Tongue (tissue), 2 donors: ENCODE data around the gene SAMD4B. TPM values are rescaled to one million over a fixed set of nuclear protein-coding genes. Genes with fewer than 3 reads are reported as not detected.
"Not testable (repeated sequence)": the region's sequence is repeated elsewhere in the genome, so short reads cannot be mapped to it uniquely, and the experiment has no call there.

ENCODE experiments used
- DNase-seq: peaks from one replicate; pipeline ENCODE4 v3.0.0-alpha.2; 2015
- total RNA-seq: library from RNA; depleted of rRNA; stranded (reverse); fragments of >200 nt; gene quantifications from one replicate; pipeline ENCODE4 v1.2.3, GENCODE V29; 2014

Gene SAMD4B, protein sequence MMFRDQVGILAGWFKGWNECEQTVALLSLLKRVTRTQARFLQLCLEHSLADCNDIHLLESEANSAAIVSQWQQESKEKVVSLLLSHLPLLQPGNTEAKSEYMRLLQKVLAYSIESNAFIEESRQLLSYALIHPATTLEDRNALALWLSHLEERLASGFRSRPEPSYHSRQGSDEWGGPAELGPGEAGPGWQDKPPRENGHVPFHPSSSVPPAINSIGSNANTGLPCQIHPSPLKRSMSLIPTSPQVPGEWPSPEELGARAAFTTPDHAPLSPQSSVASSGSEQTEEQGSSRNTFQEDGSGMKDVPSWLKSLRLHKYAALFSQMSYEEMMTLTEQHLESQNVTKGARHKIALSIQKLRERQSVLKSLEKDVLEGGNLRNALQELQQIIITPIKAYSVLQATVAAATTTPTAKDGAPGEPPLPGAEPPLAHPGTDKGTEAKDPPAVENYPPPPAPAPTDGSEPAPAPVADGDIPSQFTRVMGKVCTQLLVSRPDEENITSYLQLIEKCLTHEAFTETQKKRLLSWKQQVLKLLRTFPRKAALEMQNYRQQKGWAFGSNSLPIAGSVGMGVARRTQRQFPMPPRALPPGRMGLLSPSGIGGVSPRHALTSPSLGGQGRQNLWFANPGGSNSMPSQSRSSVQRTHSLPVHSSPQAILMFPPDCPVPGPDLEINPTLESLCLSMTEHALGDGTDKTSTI
- total RNA-seq: 36.4 TPM

DNA sequence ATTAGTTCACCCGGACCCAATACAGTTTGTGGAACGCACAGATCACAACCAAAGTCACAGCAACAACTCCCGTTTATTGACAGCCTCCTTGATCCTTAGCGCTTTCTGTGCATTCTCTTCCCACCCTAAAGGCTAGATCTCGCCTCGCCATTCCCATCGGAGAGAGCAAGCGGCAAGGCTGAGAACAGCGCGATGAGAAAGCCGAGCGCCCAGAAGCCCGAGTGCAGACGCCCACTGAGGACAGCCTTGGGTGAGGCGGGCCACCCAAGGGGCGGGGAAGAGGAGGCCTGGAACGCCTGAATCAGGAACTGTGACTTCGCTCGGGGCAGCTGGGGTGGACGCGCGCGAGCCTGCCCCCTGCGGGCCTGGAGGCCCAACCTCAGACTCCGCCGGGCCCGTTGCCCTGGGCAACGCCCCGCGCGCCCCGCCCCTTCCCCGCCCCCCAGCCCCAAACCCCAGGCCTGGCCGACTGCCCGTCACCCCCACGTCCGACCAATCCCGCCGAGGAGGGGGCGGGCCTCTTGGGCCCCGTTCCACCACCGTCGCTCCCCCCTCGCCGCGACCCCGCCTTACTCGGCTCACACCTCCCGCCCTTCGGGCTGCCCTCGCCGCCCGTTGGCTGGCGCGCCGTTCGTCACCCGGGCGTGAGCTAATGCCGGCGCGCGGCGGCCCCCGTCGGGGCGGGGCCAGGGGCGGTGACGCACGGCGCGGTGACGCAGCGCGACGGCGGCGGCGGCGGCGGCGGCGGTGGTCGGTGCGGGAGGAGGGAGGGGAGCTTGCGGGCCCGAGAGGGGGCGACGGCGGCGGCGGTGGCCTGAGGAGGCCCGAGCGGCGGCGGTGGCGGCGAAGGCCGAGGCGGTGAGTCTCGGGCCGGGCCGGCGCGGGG is at the start of gene SAMD4B:
SAMD4B (plus strand) TSS at position 703 of the 886 bp plus-strand sequence. CDS start 14,473 bp downstream, outside the sequence.
- DNase-seq: peak; percentile 99

DNA sequence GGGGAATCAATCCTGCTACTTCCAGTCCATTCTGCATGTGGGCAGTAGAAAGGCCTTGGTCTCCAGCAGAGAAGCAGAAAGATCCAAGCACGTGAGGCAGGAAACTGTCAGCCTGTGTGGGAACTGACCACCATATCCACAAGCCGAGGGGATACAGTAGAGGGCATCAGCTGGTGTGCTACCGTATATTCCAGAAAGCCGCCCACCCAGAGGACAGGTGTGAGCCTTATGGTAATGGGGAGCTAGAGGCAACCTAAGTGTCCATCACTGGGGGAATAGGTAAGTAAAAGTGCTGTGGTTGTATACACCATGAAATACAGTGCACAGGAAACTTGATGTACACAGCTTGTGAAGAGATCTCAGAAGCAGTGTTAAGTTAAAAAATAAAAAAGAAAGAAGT is 48.8 kb upstream of the SAMD4B start:
- no peak for DNase-seq

GRCh38 chr19:39296055-39296645 is 46.1 kb upstream of the SAMD4B start, which contains the start of gene IFNL1:
Gene IFNL1, plus strand, starts transcription at chr19:39296407. Its CDS starts 15 bp downstream, at chr19:39296422.
- DNase-seq: no peak

GRCh38 chr19:39296906-39297305 is 45.3 kb upstream of the SAMD4B start:
- DNase-seq: no peak

- DNase-seq: no peak
These were observed 44.1 kb upstream of the SAMD4B start for GRCh38 chr19:39297931-39298634.

GRCh38 chr19:39299404-39299803 is 42.8 kb upstream of the SAMD4B start:
- no peak for DNase-seq

DNA sequence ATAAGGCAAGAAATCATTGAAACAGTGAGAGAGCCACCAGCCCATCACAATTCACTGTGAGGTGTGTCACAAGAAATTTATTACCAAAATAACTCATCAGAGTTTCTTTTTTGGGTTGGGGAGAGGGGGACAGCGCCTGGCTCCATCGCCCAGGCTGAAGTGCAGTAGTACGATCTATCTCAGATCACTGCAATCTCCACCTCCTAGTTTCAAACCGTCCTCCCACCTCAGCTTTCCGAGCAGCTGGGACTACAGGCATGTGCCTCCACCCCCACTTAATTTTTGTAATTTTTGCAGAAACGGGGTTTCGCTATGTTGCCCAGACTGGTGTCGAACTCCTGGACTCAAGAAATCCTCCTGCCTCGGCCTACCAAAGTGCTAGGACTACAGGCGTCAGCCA is 42.4 kb upstream of the SAMD4B start:
- no peak for DNase-seq

- DNase-seq: no peak
These were observed 41.2 kb upstream of the SAMD4B start for GRCh38 chr19:39301021-39301420.

DNA sequence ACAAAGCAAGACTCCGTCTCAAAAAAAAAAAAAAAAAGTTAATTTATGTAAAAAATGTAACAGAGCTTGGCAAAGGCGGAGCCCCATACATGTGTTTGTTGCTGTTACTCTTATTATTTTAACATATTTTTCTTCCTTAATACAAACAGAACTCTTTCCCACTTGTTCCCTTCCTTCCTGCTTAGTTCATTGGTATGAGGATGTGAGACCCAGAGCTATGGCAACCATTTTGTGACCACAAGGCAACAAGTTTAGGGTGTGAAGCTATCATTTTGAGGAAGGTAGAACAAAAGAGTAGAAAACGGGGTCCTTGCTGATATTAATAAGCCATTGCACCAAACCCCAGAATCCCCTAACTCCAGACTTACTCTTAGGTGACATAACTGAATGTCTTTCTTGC is 40.7 kb upstream of the SAMD4B start:
- no peak for DNase-seq

GRCh38 chr19:39303373-39304184 is 38.6 kb upstream of the SAMD4B start:
- DNase-seq: no peak

DNA sequence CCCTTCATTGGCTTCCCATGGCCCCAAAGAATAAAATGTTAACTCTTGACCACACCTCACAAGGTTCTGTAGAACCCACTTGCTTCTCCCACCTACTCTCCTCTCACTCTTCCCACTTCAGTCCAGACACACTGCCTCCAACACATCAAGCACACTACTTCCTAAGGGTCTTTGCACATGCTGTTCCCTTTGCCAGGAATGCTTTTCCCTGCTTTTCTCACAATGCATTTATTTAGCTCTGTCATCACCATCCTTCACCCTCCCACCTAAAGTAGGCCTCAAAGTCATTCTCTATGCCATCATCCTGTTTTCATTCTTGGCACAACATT is 38.1 kb upstream of the SAMD4B start:
- DNase-seq: no peak

GRCh38 chr19:39304701-39305571 is 37.3 kb upstream of the SAMD4B start:
- no peak for DNase-seq

DNA sequence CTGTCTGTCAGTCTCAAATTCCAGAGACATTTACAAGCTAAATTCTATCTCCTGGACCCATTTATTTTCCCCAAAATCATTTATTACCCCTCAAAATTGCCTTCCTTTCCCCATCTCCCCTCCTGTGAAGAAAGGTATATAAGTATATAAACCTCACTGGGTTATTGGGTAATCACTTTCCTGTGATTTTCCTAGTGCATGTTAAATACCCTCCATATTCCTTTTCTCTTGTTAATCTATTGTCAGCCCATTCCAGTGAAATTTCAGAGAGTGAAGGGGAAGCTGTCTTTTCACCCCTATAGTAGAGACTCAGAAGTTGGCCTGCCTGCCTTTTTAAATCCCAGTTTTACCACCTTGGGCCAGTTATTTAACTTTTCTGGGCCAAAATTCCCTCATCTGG is 36.1 kb upstream of the SAMD4B start:
- no peak for DNase-seq

- peak; percentile 59 for DNase-seq
These were observed 35.0 kb upstream of the SAMD4B start for GRCh38 chr19:39307046-39307821.

DNA sequence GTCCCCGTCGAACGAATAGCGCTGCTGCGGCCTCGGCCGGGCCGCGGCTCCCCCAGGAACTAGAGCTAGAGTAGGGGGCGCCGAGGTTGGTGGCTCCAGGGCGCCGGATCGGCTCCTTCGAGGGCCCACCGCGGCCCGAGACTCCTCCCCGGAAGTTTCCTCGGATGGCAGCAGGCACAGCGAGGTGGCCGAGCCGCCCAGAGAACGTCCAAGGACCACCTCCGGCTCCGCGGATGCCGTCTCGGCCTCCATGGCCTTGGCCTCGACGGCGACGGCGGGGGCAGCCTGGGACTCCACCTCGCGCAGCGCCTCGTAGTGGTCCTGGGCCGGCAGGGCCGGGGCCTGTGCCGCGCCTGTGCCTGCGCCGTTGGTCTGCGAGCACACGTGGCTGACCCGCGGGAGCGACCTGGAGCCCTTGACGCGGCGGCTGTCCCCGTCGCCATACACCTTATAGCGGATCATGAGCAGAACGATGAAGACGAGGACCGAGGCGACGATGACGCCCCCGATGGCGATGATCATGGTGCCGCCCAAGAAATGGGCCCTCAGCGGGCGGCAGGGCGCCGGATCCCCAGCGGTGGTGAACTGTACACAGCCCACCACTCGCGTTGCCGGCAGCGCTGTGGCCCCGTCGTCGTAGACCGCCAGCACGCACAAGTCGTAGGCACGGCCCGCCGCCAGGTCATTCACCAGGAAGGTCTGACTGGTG is 34.2 kb upstream of the SAMD4B start:
- no peak for DNase-seq

DNA sequence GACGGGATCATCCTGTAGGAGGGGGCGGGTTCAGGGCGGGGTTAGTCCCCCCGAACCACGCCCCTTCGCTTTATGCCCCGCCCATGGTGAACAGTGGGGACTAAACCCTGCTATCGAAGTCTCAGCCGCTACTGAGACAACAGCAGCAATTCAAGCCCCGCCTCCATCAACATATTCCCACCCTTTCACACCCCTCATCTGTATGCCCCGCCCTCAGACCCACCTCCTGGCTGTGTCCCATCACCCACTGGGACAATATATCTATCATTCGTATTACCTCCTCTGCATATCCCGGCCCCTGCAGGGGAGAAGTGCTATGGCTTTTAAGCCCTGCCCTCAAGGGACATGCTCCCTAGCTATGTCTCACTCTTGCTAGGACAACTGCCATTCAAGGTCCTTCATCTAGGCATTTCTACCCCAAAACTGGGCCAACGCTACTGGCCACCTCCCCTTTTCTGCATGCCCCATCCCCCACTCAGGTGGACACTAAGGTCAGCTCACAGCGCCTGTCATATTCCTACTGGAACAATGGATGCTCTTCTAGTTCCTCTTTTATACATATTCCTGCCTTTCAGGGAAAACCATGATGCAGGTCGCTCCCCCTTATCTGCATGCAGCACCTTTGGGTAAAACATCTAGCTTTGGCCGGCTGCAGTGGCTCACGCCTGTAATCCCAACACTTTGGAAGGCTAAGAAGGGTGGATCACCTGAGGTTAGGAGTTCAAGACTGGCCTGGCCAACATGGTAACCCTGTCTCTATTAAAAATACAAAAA is 33.5 kb upstream of the SAMD4B start:
- DNase-seq: peak; percentile 21

- not testable (repeated sequence) for DNase-seq
These were observed 32.9 kb upstream of the SAMD4B start for GRCh38 chr19:39309305-39309670.
